Anterior cingulate cortex (tissue), 58 donors: ENCODE data around the gene NDNF.
A peak's percentile ranks its signal among the peaks of the same experiment; 100 is the strongest.

Experiments
- DNase-seq, 58 donors: peaks; one replicate each; lab custom pipeline; 2025; lab: John Stamatoyannopoulos, UW

NDNF gene

GRCh38 chr4:121018543-121018942 lies 53.8 kb downstream of the NDNF start:
- no peak for DNase-seq

DNA sequence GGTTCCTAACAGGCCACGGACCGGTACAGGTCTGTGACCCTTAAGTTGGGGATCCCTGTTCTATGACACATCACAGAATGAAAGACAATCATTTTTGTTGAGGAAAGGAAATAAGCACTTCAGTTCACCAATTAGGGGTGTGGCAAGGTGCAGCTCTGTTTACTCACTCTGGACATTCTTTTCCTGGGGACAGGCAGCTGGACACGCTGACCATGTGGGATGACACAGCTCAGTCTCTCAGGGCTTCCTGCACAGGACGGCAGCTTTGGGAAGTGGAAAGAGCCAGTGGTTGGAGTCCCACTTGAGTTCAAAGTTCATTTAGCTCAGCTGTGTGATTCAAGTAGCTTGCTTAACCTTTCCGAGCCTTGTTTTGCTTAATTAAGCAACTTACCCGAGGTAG lies 55.7 kb downstream of the NDNF start:
- no peak for DNase-seq

- DNase-seq, result peak in 2 of 58 donors; percentile 1 to 3
These were observed 56.9 kb downstream of the NDNF start for GRCh38 chr4:121015421-121015820.

DNA sequence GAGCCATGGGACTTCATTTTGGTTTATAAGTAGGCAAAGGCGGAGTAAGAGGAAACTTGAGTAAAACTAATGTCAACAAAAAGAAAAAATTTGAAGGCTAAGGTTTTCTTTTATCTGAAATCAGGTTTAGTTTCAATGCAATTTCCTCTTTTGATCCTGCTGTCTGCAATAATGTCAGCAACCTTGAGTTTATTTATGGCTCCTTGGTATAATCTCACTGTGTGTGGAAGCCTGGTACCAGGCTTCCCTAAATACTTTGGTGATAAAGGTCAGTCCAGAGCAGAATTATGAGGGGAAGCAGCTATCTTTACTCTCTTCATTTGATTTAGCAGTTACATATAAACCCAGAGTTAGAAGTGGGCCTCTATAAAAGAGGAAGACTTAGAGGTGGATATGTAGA lies 57.8 kb downstream of the NDNF start:
- no peak for DNase-seq

DNA sequence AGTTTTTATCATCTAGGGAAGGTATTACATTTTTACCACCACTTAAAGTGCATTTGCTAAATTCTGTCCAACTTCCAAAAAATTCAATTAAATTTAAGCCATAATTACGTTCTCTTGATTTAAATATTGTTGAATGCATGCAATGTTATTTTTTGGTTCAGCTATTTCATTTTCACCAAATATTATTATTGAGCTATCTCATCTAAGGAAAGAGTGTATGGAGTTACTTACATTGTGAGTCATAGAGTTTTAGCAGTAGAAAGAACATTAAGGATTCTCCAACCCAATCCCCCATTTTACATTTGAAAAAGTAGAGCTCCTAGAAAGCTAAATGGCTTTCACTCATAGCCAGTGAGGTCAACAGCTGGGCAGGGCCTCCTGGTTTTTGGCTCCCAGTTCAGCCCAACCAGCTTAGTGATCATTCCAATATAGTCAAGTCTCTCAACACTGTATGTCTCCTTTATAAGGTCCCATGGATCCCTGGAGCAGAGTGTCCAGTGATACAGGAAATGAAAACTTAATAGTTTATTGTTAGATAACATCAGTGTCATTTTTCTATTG lies 60.5 kb downstream of the NDNF start:
- DNase-seq, result no peak

DNA sequence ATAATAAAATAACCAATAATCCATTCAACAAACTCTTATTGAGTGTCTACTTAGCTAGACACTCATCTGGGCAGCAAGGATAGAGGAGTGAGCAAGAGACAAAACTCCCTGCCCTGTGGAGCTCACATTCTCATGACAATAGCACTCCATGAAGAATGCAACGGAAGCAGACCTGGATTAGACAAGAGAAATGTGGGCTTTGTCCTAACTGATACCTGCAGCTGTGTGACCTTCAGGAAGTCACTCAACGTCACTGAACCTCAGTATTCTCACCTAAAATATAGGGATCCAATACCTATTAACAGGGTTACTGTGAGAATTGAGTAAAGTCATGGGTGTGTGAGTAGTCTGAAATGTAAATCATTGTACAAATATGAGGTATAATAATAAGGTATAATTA lies 61.2 kb downstream of the NDNF start:
- DNase-seq, result no peak

DNA sequence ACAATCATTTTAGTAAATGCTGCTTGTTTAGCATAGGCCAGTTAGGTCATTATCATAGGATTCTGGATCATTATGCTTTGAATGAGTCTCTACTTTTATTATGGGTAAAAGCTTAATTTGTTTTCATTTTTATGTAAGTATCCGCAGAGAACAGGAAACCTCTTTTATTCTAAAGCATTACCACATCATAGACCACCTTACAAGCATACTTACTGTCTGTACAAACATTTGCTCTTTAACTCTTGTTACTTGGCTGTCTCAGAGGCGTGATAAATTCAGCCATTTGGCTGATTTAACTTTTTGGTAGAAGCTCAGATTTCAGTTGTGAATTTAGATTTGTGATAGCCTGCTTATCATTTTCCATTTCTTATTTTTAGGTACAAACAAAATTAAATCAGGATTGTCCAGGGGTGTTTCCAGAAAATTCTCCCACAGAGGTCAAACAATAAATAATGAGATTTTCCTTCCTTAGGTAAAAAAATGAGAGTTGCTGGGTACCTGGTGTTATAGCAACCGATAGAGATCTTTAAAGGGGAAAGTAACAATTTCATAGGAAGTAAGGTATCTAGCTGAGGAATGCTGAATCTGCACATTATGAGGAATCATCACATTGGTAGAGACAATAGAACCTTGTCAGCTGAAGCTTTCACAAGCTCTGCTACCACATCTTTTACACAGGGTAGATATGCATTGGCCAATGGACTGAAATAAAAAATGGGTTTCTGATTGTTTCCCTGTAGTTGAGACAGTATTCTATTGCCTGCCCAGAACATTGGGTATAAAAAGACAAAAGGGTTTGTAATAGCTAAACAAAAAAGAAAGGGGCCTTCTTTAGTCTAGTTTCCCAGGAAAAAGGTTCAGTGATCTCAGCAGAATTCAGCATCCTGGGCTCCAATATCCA lies 62.5 kb downstream of the NDNF start:
- DNase-seq, result no peak

- no peak for DNase-seq
These were observed 64.7 kb downstream of the NDNF start for GRCh38 chr4:121007660-121008059.

DNA sequence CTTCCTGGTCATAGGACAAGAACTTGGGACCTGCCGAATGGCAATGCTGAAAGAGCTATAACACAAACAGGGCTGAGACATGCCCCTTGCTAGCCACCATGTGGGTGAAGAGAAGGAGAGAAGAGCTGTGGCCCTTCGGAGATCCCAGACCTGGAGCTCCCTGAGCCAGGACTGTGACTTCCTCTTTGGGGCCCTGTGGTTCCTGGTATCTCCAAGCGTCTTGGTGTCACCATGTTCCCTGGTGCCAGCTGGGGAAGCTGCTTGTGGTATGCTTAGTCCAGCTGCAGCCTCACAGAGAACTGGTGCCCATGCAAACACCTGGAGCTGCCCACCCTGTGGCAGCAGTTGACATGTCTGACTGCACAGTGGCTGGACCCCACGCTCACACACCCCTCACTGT lies 68.5 kb downstream of the NDNF start:
- DNase-seq, result no peak

DNA sequence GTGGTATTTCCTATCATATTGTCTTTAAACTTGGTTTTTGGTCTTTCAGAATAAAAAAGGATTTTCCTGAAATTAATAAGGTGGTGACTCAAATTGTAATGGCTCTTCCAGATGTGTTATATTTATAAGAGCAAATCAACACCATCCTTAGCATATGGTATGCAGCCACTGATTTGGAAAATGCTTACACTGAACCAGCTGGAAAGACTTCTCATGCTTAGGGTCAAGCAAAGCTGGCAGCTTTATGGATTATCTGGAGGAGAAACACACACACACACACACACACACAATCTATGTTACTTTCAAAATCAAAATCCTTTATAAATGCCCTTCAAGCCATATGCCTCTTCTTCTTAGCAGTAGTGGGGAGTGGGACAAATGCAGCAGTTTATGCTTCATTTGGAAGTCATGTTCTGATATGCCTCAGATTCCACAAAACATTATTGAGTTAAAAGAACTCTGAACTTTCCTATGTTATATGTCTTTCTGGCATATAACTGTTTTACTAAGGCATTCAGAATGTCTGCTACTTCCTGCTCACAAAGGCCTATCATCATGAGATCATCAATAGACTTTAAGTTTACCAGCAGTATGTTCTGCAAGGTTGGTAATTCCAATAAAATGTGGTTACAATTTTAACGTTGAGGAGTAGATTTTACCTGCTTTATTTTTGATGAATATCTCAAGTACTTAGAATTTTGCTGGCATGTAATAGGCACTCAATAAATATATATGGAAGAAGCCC lies 76.9 kb downstream of the NDNF start:
- DNase-seq, result no peak

- no peak for DNase-seq
These were observed 77.8 kb downstream of the NDNF start for GRCh38 chr4:120994521-120994920.

DNA sequence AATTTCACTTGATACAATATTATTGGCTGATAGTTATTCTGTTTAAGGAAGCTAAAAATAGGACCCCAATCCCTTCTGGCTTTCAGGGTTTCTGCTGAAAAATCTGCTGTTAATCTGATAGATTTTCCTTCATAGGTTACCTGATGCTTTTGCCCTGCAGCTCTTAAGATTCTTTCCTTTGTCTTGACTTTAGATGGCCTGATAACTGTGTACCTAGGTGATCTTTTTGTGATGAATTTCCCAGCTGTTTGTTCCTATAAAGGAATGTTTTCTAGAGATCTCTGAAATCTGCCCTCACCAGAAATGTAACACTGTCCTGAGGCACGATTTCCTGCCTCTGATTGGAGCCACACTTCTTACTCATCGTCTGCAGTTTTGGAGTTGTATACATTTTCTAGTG lies 80.5 kb downstream of the NDNF start:
- no peak for DNase-seq

GRCh38 chr4:120990246-120990645 lies 82.1 kb downstream of the NDNF start:
- no peak for DNase-seq
